A673 (cell line): ENCODE results near the gene DIP2A. TPM values are rescaled to one million over a fixed set of nuclear protein-coding genes. Genes with fewer than 3 reads are reported as not detected.

Experiments used
- BruUV-seq: library from RNA; stranded (reverse); fragments of 400-500 nt; replicated peaks from 2 replicates; lab custom pipeline; 2021; lab: Mats Ljungman, UMichigan
- CTCF ChIA-PET: fragments of 300-600 bp; sonication (Branson Sonifier 250); formaldehyde crosslinking; loops from one replicate; lab custom pipeline; 2022; ENCODE audit warnings: antibody characterized with exemption; lab: Charles Lee
- POLR2A ChIA-PET: fragments of 300-600 bp; sonication (Branson Sonifier 250); formaldehyde crosslinking; loops from one replicate; lab custom pipeline; 2022; ENCODE audit warnings: antibody characterized with exemption; ENCODE audit not compliant: low non-redundant PET; lab: Charles Lee
- DNase-seq: peaks from one replicate; pipeline ENCODE4 v3.0.0-alpha.2; 2015; ENCODE audit warnings: low spot score
- H3K27ac ChIP-seq: fragments of 200-600 bp; sonication (generic); 2 replicates; pipeline ENCODE4 v1.5.1; 2016; ENCODE audit warnings: mixed run types, low read depth, mild to moderate bottlenecking, mixed read lengths, antibody characterized with exemption, low read length; ENCODE audit not compliant: poor library complexity, severe bottlenecking
- H3K27me3 ChIP-seq: fragments of 200-600 bp; sonication (generic); replicated peaks from 2 replicates; pipeline ENCODE4 v1.6.1; 2017; ENCODE audit warnings: mixed run types, low read depth, mild to moderate bottlenecking, mixed read lengths, antibody characterized with exemption, low read length; ENCODE audit not compliant: insufficient read depth, poor library complexity
- H3K36me3 ChIP-seq: fragments of 200-600 bp; sonication (generic); 2 replicates; pipeline ENCODE4 v1.6.1; 2016; ENCODE audit warnings: mixed run types, mild to moderate bottlenecking, mixed read lengths, antibody characterized with exemption, low read length; ENCODE audit not compliant: insufficient read depth, poor library complexity, severe bottlenecking
- H3K4me1 ChIP-seq: fragments of 200-600 bp; sonication (generic); 2 replicates; pipeline ENCODE4 v1.6.1; 2017; ENCODE audit warnings: mixed run types, mild to moderate bottlenecking, mixed read lengths, antibody characterized with exemption, low read length; ENCODE audit not compliant: insufficient read depth, poor library complexity, severe bottlenecking
- H3K4me3 ChIP-seq: fragments of 200-600 bp; sonication (generic); 2 replicates; pipeline ENCODE4 v1.5.1; 2016; ENCODE audit warnings: low read depth, mixed run types, mild to moderate bottlenecking, mixed read lengths, low read length; ENCODE audit not compliant: poor library complexity, severe bottlenecking
- H3K9me3 ChIP-seq: fragments of 200-600 bp; sonication (generic); 2 replicates; pipeline ENCODE4 v1.6.1; 2016; ENCODE audit warnings: mixed run types, low read depth, mild to moderate bottlenecking, mixed read lengths, antibody characterized with exemption, low read length; ENCODE audit not compliant: poor library complexity, severe bottlenecking
- EZH2 ChIP-seq: fragments of 200-600 bp; sonication (generic); IDR thresholded peaks from 2 replicates; pipeline ENCODE4 v1.6.1; 2017; ENCODE audit warnings: borderline replicate concordance, low read depth, mild to moderate bottlenecking, mixed read lengths, antibody characterized with exemption, low read length; ENCODE audit not compliant: poor library complexity, severe bottlenecking
- intact Hi-C: fragments of 100-400 bp; cut with micrococcal nuclease; formaldehyde crosslinking; loops from one replicate; pipeline ENCODE4 v1.10.0; 2022; ENCODE audit not compliant: unreplicated experiment
- total RNA-seq: library from RNA; stranded (reverse); gene quantifications from 2 replicates; pipeline ENCODE4 v1.2.3, GENCODE V29; 2021
- TF ChIP-seq, protein P1 (sequence below): fragments of 300-800, 200-600 bp; sonication (generic); conservative IDR thresholded peaks from 2 replicates; pipeline ENCODE4 v1.5.1; 2017; ENCODE audit warnings: low read depth, mild to moderate bottlenecking, antibody characterized with exemption, low read length, moderate library complexity, mixed read lengths

DIP2A gene
- total RNA-seq, 1 experiment from 2014 or later = 37.3 TPM

DNA sequence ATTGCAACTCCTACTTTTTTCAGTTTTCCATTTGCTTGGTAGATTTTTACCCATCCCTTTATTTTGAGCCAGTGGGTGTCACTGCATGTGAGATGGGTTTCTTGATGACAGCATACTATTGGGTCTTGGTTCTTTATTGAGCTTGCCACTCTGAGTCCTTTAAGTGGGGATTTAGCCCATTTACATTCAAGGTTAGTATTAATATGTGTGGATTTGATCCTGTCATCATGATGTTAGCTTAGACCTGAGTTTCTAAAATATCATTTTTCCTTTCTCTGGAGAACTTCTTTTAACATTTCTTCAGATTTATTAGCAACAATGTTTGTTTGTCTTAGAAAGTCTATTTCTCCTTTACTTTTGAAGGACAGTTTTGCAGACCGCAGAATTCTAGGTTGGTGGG lies 158.0 kb downstream of the DIP2A start:
- CTCF ChIA-PET = no interaction called here
- Histone ChIP-seq H3K27ac (no peak overlapping the region), H3K9me3 (no peaks in the 10 kb centered on the region), H3K4me3 (no peak overlapping the region), H3K4me1 (no peaks in the 10 kb centered on the region), H3K27me3 (no peaks in the 10 kb centered on the region), H3K36me3 (no peaks in the 10 kb centered on the region)
- TF ChIP-seq EZH2 = no peak
- TF ChIP-seq, protein P1, sequence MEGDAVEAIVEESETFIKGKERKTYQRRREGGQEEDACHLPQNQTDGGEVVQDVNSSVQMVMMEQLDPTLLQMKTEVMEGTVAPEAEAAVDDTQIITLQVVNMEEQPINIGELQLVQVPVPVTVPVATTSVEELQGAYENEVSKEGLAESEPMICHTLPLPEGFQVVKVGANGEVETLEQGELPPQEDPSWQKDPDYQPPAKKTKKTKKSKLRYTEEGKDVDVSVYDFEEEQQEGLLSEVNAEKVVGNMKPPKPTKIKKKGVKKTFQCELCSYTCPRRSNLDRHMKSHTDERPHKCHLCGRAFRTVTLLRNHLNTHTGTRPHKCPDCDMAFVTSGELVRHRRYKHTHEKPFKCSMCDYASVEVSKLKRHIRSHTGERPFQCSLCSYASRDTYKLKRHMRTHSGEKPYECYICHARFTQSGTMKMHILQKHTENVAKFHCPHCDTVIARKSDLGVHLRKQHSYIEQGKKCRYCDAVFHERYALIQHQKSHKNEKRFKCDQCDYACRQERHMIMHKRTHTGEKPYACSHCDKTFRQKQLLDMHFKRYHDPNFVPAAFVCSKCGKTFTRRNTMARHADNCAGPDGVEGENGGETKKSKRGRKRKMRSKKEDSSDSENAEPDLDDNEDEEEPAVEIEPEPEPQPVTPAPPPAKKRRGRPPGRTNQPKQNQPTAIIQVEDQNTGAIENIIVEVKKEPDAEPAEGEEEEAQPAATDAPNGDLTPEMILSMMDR = no peak
- intact Hi-C loops = no loop called here
- POLR2A ChIA-PET = no interaction called here
- no peak for DNase-seq
- BruUV-seq = no TSS peak

DNA sequence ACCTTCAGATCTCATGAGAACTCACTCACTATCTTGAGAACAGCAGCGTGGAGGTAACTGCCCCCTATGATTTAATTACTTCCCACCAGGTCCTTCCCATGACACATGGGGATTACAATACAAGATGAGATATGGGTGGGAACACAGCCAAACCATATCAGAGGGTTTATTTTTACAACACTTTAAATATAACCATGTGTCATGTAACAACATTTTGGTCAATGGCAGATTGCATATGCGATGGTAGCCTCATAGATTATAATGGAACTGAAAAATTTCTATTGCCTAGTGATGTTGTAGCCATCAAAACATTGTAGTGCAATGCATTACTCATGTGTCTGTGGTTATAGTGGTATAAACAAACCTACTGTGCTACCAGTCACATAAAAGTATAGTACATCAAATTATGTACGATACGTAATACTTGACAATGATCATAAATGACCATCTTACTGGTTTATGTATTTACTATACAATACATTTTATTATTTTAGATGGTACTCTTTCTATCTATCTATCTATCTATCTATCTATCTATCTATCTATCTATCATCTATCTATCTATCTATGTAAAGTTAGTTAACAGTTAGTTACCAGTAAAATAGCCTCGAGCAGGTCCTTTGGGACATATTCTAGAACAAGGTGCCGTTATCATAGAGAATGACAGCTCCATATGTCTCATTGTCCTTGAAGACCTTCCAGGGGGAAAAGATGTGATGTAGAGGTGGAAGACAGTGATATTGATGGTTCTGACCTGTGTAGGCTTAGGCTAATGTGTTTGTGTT lies 158.8 kb downstream of the DIP2A start:
- POLR2A ChIA-PET = no interaction called here
- no TSS peak for BruUV-seq
- H3K27ac ChIP-seq = no peak overlapping the region
- H3K36me3 ChIP-seq = no peaks in the 10 kb centered on the region
- CTCF ChIA-PET = no interaction called here
- no peaks in the 10 kb centered on the region for H3K4me1 ChIP-seq
- H3K4me3 ChIP-seq = no peak overlapping the region
- no peaks in the 10 kb centered on the region for H3K27me3 ChIP-seq
- intact Hi-C loops = no loop called here
- TF ChIP-seq EZH2 = no peak
- TF ChIP-seq, protein P1 = no peak
- DNase-seq = no peak
- no peaks in the 10 kb centered on the region for H3K9me3 ChIP-seq

DNA sequence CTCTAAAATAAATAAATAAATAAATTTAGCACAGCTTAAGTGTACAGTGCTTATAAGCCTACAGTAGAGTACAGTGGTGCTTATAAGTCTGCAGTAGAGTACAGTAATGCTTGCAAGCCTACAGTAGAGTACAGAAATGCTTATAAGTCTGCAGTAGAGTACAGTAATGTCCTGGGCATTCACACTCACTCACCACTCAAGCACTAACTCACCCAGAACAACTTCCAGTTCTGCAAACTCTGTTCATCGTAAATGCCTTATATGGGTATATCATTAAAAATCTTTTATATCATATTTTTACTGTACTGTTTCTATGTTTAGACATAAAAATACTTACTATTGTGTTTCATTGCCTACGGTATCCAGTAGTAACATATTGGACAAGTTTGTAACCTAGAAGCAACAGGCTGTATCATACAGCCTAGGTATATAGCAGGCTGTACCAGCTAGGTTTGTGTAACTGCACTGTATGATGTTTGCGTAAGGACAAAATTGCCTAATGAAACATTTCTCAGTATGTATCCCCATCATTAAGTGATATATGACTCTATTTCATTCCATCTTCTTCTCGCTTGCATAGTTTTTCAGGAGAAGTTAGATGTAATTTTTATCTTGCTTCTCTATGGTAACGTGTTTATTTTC lies 160.2 kb downstream of the DIP2A start:
- Histone ChIP-seq H3K9me3 (no peaks in the 10 kb centered on the region), H3K27me3 (no peaks in the 10 kb centered on the region), H3K4me1 (no peaks in the 10 kb centered on the region), H3K4me3 (no peak overlapping the region), H3K27ac (no peak overlapping the region), H3K36me3 (no peaks in the 10 kb centered on the region)
- BruUV-seq = no TSS peak
- ChIA-PET POLR2A (no interaction called here), CTCF (no interaction called here)
- TF ChIP-seq, protein P1 = no peak
- no peak for TF ChIP-seq EZH2
- intact Hi-C loops = no loop called here
- no peak for DNase-seq

Other genes starting within 250 kb of the DIP2A start
- gene LSS, start 230.1 kb upstream of the DIP2A start, total RNA-seq = 130 and 151 TPM in 2 replicates
- gene MCM3AP, start 173.3 kb upstream of the DIP2A start, total RNA-seq = 121 and 125 TPM in 2 replicates
- 18.8 and 24.2 TPM in 2 replicates for gene YBEY, start 172.5 kb upstream of the DIP2A start, total RNA-seq
- 41.2 and 51.0 TPM in 2 replicates for gene C21orf58, start 135.0 kb upstream of the DIP2A start, total RNA-seq
- 66.4 and 73.7 TPM in 2 replicates for gene PCNT, start 134.7 kb upstream of the DIP2A start, total RNA-seq
- not detected in 2 replicates for gene S100B, start 146.2 kb downstream of the DIP2A start, total RNA-seq
- 86.4 and 88.0 TPM in 2 replicates for gene PRMT2, start 176.8 kb downstream of the DIP2A start, total RNA-seq